Fibroblast of pulmonary artery (primary cell): ENCODE measurements around the gene BCAN.

Experiments
- DNase-seq: peaks from one replicate; pipeline ENCODE4 v3.0.0-alpha.2; 2010; ENCODE audit warnings: low read depth
- H3K4me3 ChIP-seq: replicated peaks from 2 replicates; pipeline ENCODE4 v1.5.1; 2011; ENCODE audit warnings: low read depth, mild to moderate bottlenecking, control low read depth, low read length, moderate library complexity
- CTCF ChIP-seq: IDR thresholded peaks from 2 replicates; pipeline ENCODE4 v1.5.1; 2011; ENCODE audit warnings: mild to moderate bottlenecking, control low read depth, low read length, inconsistent platforms; ENCODE audit errors: missing control alignments

The BCAN gene

GRCh38 chr1:156652992-156653355 lies 11.1 kb downstream of the BCAN start:
- no peak overlapping the region for H3K4me3 ChIP-seq
- no peak for DNase-seq
- no peak for TF ChIP-seq CTCF

- H3K4me3 ChIP-seq = no peak overlapping the region
- no peak for DNase-seq
- TF ChIP-seq CTCF = no peak
These were observed 12.8 kb downstream of the BCAN start for GRCh38 chr1:156654700-156655099.

GRCh38 chr1:156655151-156655903 lies 13.4 kb downstream of the BCAN start:
- no peak for DNase-seq
- no peak for TF ChIP-seq CTCF
- H3K4me3 ChIP-seq = no peak overlapping the region

- DNase-seq = no peak
- H3K4me3 ChIP-seq = no peak overlapping the region
- TF ChIP-seq CTCF = no peak
These were observed 14.1 kb downstream of the BCAN start for GRCh38 chr1:156655904-156656516.

GRCh38 chr1:156656806-156657740 lies 15.2 kb downstream of the BCAN start:
- peak; percentile 62 for DNase-seq
- peak; percentile 96 for TF ChIP-seq CTCF
- H3K4me3 ChIP-seq = peak overlapping the region; percentile 38

GRCh38 chr1:156657741-156658319 lies 15.9 kb downstream of the BCAN start:
- TF ChIP-seq CTCF = no peak
- DNase-seq = no peak
- no peak overlapping the region for H3K4me3 ChIP-seq
